Measurements from ENCODE around the gene SLC39A11. TPM values are rescaled to one million over a fixed set of nuclear protein-coding genes. Genes with fewer than 3 reads are reported as not detected.

Gene SLC39A11
- 30.7 and 32.7 TPM in 2 replicates for total RNA-seq

GRCh38 chr17:73092523-73093135 is at the start of gene SLC39A11:
Gene SLC39A11 (minus strand): TSS chr17:73092688. CDS start chr17:73088764, 3,924 bp downstream.

Other genes with a start within 250 kb of the SLC39A11 start
- gene SSTR2, start 72.3 kb upstream of the SLC39A11 start, total RNA-seq: under 0.01 and 0.28 TPM in 2 replicates
- gene COG1, start 100.4 kb upstream of the SLC39A11 start, total RNA-seq: 16.4 and 16.8 TPM in 2 replicates
- not detected in 2 replicates for gene CPSF4L, start 169.2 kb upstream of the SLC39A11 start, total RNA-seq
- gene CDC42EP4, start 219.3 kb upstream of the SLC39A11 start, total RNA-seq: 20.9 and 24.0 TPM in 2 replicates